HG03025 (cell line): ENCODE measurements around the gene GCC1.
"Not testable (repeated sequence)": the region's sequence is repeated elsewhere in the genome, so short reads cannot be mapped to it uniquely, and the experiment has no call there.

ENCODE experiments used
- ATAC-seq: cut with Tn5 transposase; IDR thresholded peaks from one replicate; pipeline ENCODE4 v1.9.1; 2021; ENCODE audit warnings: mild to moderate bottlenecking, moderate library complexity; ENCODE audit not compliant: unreplicated experiment, low FRiP score

GCC1 gene

DNA sequence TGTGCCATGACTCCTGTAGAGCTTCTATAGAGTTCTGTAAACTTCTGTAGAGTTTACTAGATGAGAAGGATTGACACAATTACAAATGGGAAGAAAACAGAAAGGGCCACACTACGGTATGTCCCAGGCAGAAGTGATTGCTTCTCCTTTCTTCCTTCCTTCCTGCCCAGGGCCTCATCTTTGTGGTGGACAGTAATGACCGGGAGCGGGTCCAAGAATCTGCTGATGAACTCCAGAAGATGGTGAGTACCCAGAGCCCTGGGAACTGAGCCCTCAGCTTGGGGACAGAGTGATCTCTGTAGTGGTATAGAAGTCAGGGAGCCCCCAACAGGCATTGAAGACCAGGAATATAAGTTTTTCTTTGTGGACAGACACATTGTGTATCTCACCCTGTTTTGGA lies 4.5 kb upstream of the GCC1 start:
- ATAC-seq = no peak

DNA sequence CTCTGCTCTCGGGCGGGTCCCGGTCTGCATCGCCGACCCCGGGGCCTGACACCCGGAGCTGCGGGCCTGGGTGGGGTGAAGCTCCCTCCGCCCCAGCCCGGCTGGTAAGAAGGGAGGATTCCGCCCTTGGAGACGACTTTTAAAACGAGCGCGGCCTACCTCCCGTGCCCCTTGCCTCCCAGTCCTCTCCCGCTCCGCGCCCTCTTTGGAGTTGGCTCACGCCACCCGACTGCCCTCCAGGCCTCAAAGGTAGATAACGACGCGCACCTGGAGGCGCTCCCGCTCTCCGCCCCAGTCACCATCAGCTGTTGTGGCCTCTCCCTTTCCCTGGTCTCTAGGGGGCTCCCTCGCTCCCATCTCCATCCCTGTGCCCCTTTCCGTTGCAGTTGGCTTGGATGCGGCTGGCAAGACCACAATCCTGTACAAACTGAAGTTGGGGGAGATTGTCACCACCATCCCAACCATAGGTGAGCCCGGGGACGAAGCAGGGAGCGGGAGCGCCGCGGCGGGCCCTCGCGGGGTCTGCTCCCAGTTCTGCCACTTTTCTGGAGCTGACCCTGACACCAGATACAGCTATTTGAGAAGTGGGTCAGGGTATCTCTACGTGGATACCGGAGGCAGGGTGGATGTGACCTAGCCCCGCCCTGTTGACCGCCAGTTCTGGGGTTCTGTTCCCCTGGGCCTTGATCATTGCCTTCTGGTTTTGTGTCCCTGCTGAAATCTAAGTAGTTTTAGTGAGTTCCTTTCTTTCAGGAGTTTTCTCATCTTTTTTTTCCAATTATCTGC lies 3.5 kb upstream of the GCC1 start:
- ATAC-seq = peak; percentile 27

DNA sequence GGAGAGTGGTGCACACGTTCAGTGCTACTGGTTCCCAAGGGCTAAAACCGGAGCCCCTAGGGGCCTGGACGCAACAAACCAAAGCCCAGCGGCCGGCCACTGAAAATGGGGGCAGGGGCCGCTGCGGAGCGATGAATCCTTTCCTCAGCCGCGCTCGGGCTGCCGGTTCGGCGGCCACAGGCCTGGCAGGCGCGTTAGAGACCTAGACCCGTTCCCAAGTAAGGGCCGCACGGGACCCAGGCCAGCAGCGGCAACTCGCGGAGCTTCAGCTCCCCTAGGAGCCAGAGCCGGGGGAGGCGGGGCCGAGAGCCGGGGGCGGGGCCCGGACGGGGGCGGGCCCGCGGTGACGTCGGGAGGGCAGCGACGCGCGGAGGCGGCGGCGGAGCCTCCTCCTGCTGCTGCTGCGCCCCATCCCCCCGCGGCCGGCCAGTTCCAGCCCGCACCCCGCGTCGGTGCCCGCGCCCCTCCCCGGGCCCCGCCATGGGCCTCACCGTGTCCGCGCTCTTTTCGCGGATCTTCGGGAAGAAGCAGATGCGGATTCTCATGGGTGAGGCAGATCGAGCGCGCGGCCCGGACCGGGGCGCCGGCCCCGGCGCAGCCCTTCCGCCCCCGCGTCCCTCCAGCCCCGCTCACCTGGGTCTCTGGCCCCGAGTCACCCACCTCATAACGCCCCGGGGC lies 2.8 kb upstream of the GCC1 start, which contains the start of gene ARF5:
Gene ARF5 (plus strand): TSS at position 393 of the 678 bp plus-strand sequence. CDS start 88 bp downstream, at position 481.
- ATAC-seq = peak; percentile 64

DNA sequence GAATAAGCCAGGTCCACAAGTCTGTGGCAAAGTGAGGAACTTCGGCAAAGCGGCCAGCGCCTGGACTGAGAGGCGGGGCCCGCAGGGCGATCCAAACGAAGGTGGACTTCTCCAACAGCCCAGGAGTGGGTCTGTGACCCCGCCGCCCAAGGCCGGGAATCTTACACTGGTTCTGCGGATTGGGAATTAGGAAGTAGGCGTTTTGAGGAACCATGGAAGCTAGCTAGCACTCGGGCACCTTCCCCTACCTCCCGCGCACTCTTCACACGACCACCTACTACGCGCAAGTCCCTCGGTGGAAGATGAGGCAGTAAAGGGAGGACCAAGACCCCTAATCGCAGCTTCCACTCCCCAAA lies 2.2 kb upstream of the GCC1 start:
- ATAC-seq = no peak

DNA sequence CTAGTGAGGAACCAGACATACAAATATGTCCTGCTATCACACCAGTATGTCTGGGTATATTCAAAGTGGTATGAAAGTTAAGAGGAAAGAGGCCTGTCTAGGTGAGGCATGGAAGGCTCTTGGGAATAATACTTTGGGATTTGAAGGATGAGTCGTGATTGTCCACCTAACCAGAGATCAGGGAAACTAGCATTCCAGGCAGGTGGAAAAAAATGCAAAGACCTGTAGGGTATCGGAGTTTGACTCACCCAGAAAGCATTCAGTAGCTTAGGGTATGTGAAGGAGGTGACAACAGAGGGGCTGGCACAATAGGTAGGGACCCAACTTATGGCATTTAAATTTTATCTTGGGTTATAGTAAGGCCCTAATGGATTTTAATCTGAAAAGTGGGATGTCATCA lies 950 bp upstream of the GCC1 start:
- no peak for ATAC-seq

DNA sequence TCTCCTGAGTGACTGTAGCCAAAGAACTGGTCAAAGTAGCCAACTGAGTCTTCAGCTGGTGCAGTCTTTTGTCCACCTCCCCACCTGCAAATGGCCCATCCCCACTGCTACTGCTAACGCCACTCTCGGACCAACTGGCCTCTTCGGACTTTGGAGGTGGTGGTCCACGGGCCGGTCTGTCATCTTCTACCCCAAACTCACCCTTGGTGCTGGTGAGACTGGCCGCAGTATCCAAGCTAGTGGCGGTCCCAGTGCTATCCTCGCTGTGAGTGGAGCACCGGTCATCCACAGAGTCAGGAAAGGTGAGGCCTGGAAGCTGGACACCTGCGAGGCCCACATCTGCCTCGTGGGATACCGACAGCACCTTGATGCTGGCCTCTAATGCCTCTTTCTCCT lies 750 bp downstream of the GCC1 start:
- no peak for ATAC-seq

DNA sequence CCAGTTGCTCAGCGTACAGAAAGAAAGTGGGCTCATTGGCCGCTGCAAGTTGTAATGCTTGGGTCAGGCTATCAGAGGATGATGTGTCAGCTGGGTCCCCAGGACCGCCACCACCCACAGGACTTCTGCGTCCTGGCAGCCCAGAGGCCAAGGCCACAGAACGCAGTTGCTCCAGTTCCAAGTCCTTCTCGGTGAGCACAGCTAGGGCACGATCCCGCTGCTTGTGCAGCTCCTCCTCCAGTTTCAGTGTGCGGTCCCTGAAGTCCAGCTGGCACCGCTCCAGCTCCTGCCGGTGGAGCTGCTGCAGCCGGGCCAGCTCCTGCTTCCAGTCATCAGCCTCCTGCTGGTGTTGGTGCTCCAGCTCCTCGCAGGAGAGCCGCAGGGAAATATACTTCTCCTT lies 3.0 kb downstream of the GCC1 start:
- no peak for ATAC-seq

DNA sequence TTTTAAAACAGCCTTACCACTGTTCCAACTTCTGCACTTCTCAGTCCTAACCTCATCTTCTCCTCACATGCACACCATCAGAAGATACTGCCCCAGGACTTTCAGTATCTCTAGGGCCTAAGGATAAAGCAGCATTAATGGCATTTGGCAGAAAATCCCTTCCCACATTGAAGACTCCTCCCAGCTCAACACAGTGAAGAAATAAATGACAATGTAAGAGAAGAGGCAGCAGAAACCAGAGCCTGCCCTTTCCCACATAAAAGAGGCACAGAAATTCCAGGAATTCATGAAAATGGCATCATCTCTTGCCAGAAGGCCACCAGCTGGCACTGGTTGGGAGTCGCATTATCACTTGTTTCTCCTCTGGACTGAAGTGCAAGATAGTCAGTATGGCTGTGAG lies 3.7 kb downstream of the GCC1 start:
- no peak for ATAC-seq

DNA sequence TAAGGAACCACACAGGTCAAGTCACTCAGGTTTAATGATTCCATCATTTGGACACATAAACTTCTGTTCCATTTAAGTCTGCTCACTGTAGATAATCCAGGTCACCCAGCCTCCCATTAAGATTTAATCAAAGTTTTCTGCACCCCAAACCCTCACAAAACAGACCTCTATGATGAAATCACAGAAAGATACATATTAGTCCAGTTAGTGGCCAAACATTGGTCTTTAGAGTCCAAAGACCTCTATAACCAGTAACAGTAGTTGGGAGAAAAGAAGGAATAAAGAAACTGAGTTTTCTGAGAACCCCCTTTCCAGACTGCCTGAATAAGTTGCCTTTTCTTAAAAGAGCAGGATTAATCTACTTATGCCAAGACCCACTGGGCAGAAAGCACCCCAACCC lies 4.8 kb downstream of the GCC1 start:
- ATAC-seq = no peak

DNA sequence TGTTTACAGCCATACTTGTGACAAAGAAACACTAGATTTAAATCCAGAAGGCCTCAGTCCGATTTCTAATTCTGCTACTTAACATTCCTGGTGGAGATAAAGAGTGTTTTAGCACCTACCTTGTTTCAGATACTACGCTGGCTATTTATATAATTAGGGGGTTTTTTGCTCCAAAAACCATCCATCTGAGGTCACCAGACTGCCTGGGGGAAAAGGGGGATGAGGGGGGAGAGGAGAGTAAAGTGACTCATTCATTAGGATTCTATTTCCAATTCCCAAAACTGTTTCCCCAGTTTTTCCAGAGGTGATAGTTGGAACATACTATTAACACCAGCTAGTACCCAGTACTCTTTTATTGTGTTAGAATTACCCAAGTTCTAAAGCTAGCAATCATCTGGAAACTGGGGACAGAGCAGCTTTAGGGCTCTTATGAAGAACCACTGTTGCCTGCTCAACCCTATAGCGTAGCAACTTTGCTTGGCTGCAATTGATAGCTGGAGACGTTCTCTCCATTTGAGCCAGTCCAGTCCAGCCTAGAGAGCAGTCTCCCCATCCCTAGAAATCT lies 6.6 kb downstream of the GCC1 start:
- no peak for ATAC-seq

DNA sequence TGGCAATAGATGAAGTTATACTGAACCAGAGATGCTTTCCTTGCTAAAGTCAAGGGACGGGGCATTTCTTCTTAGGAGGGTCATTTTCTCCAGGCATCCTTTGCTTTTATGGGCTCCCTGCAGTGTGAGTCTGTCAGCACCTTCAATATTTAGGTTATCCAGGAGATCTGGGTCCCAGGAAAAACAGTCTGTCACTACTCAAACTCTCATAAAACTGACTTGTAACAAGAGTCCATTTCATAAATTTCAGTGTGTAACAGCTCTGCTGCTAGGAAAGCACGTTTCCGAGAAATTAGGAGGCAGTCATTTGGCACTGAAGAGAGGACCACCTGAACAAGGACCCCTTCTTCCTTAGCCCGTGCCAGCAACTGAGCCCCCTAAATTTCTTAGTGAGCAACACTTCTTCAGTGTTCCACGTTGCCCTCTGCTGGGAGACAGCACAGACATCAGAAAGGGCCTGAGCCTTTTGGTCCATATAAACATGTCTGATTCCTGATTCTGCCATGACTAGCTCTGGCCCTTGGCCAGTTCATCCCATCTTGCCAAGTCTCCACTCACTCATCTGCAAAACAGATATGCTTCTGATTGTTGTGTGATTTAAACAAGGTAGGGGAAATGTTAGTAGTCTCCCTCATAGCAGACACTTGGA lies 7.2 kb downstream of the GCC1 start:
- ATAC-seq = no peak

DNA sequence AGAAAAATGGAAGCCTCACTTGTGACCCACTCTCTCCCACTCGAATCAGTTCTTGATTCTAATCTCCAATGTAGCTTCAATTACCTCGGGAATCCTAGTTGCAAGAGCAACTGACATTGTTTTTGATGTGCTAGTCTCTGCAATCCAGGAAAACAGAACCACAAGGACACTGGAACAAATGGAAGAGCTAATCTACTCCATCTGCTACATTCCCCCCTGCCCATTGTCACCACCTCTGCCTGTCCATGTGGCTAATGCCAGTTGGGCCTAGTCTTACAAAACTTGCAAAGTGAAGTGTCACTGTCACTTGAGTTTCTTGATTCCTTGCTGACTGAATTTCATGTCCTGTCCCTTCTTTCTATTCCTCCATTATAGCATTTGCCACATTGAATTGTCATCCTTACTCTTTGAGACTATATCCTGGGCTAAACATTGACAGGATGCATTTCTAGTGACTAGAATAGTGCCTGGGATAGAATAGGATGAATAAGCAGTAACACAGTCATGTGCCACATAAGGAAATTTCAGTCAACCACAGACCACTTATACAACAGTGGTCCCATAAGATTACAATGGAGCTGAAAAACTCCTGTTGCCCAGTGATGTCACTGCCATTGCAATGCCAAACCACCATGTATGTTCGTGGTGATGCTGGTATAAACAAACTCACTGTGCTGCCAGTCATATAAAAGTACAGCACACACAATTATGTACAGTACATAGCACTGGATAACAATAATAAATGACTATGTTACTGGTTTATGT lies 13.5 kb downstream of the GCC1 start:
- ATAC-seq = no peak

DNA sequence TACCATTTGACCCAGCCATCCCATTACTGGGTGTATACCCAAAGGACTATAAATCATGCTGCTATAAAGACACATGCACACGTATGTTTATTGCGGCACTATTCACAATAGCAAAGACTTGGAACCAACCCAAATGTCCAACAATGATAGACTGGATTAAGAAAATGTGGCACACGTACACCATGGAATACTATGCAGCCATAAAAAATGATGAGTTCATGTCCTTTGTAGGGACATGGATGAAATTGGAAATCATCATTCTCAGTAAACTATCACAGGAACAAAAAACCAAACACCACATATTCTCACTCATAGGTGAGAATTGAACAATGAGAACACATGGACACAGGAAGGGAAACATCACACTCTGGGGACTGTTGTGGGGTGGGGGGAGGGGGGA lies 17.4 kb downstream of the GCC1 start:
- ATAC-seq = not testable (repeated sequence)

DNA sequence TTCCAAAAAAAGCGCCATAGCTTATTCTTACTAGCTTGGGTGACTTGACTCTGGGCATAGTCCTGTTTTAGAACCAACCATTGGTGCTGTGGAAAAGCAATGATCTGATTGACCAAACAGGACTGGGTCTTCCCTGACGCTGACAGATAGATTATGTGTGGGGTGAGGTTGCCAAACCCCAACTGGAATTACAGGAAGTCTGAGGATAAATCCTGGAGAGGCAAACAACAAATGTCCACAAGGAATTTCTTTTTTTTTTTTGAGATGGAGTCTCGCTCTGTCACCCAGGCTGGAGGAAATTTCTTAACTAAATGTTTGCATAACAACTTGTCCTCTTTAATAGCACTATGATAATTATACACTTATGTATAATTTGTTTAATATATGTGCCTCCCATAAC lies 19.2 kb downstream of the GCC1 start:
- no peak for ATAC-seq

DNA sequence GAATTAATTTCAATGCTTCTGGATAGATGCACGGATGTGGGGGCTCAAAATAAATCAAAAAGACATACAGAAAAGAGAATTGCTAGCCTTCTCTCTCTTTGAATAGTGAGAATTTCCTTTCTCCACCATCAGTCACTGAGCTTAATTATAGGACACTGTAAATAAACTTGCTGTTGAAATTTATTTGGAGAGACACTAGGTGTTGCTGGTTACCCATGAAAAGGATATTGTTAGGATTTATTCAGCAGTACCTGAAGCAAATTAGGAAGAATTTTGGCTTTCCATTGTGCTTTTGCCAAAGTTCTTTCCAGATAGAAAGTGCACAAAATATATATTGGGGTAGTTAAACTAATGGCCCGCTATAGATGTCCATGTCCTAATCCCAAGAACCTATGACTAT lies 27.6 kb downstream of the GCC1 start:
- ATAC-seq = no peak

DNA sequence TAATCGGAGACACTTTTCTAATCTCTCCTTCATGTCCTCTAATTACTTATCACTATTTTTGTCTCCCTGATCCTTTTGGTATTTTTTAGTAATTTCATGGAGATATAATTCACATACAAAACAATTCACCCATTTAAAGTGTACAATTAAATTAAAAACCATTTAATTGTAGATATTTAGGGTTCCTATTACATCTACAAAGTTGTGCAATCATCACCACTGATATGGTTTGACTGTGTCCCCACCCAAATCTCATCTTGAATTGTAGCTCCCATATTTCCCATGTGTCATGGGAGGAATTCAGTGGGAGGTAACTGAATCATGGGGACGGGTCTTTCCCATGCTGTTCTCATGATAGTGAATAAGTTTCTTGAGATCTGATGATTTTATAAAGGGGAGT lies 29.0 kb downstream of the GCC1 start:
- ATAC-seq = no peak

DNA sequence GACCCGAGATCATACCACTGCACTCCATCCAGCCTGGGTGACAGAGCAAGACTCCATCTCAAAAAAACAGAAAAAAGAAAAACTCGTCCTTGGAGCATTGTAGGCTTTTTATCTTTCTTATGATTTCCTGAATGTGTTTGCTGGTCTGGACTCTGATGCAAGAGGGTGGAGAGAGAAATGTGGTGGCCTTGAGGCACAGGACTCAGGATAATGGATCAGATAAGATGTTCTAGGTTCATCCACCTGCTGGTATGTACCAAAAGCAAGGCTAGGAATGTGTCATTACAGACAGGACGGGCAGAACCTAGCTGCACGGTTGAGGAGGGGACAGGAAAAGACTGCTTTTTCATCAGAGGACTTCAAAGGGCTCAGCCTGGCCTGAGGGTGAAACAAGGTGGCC lies 33.5 kb downstream of the GCC1 start:
- ATAC-seq = no peak

DNA sequence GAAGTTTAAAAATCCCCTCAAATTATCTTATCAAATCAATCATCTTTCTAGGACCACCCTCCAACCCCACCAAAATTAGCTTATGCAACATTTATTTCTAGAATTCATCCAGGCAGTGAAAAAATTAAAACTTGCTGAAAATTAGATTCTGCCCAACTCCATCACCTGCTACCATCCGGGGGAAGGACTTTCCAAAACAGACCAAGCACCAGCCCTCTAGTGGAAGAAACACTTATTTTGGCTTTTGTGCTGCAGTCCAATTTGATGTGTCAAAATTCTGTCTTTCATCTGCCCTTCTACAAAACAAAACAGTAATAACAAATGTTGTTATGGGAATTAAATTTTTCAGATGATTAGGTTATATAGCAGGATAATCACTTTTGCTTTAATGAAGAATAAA lies 35.1 kb downstream of the GCC1 start:
- no peak for ATAC-seq

DNA sequence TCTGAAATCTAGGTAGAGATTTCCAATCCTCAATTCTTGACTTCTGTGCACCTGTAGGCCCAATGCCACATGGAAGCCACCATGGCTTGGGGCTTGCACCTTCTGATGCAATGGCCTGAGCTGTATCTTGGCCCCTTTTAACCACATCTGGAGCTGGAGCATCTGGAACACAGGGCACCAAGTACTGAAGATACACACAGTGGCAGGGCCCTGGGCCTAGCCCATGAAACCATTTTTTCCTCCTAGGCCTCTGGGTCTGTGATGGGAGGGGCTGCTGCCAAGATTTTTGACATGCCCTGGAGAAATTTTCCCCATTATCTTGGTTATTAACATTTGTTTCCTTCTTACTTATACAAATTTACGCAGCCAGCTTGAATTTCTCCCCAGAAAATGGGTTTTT lies 39.1 kb downstream of the GCC1 start:
- no peak for ATAC-seq

DNA sequence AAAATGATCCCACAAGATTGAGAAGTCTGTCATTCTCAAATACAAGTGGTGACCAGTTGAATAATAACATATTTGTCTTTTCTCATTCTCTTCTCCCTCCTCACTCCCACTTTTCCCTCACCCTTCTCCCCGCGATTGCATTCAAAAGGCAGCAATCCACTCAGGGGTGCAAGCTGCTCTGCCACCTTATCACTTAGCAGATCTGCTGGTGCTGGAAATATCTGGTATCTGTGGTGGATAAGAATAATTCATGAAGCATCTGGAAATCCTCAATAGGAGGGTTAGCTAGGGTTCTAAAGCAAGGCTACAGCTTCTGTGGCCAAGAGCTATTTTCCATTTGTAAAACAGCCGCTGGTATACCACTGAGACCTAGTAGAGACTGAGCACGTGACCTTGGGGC lies 43.8 kb downstream of the GCC1 start:
- no peak for ATAC-seq

DNA sequence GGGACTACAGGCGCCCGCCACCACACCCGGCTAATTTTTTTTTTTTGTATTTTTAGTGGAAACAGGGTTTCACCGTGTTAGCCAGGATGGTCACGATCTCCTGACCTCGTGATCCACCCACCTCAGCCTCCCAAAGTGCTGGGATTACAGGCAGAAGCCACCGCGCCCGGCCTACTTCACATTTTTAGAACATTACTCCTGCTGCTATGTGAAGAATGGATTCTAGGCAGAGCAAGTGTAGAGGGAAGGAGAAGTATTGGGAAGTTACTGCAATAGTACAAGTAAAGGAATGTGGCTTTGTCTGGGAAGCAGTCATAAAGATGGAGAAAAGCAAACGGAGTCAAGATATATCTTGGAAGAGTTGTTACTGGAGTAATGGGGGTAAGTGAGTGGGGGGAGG lies 44.9 kb downstream of the GCC1 start:
- ATAC-seq = not testable (repeated sequence)
